GM12891 (cell line): ENCODE data around the gene RNASEL.

Source experiments
- POLR2A ChIP-seq: IDR thresholded peaks from 2 replicates; pipeline ENCODE4 v1.6.1; 2011; ENCODE audit warnings: low read depth, low read length, control low read depth
- POU2F2 ChIP-seq: IDR thresholded peaks from 2 replicates; pipeline ENCODE4 v1.6.1; 2011; ENCODE audit warnings: low read depth, mild to moderate bottlenecking, control low read depth, low read length, moderate library complexity
- SPI1 ChIP-seq: IDR thresholded peaks from 2 replicates; pipeline ENCODE4 v1.6.1; 2011; ENCODE audit warnings: low read depth, low read length, control low read depth

DNA sequence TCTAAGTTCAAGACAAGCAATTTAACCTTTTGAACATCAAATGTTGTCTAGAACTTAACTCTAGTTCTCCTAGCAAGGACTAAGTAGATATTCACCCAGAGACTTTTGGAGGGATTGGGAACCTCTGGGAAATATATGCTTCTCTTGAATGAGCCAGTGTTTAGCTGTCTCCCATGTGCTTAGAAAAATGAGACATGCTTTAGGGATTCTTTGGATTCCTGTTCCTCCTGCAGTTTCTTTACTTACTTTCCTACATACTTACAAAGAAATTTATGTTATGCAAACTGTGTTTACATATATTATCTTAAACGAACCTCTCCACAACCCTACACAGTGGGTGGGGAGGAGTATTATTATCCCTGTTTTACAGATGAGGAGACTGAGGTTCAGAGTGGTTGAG is 39.2 kb downstream of the RNASEL start:
- TF ChIP-seq POU2F2: no peak
- no peak for TF ChIP-seq SPI1
- no peak for TF ChIP-seq POLR2A
